ENCODE results near the gene SLC9A9.
"Not testable (repeated sequence)": the region's sequence is repeated elsewhere in the genome, so short reads cannot be mapped to it uniquely, and the experiment has no call there.

The SLC9A9 gene

GRCh38 chr3:143847787-143848631 is at the start of gene SLC9A9:
SLC9A9 (minus strand) TSS chr3:143848468; CDS start chr3:143848322, 146 bp downstream.
- H3K27ac Mint-ChIP-seq: peak within 1 kb of the TSS; percentile 94 to 96
- H3K27me3 Mint-ChIP-seq: no peaks in the 10 kb centered on the region
- ATAC-seq (peak; percentile 97), DNase-seq (peak; percentile 6 to 22)
- no peaks in the 10 kb centered on the region for H3K9me3 Mint-ChIP-seq
- H3K4me3 Mint-ChIP-seq: peak within 1 kb of the TSS; percentile 93 to 99
- peaks cover 54% of the 10 kb centered on the region for H3K4me1 Mint-ChIP-seq

- peaks cover 8% of the 10 kb centered on the region for H3K27me3 Mint-ChIP-seq
These were observed 49.5 kb upstream of the SLC9A9 start for GRCh38 chr3:143897576-143898295.

GRCh38 chr3:143896486-143896885 is 48.2 kb upstream of the SLC9A9 start:
- DNase-seq (no peak), ATAC-seq (no peak)
- no peaks in the 10 kb centered on the region for H3K4me1 Mint-ChIP-seq
- H3K4me3 Mint-ChIP-seq: no peak overlapping the region
- peaks cover 17% of the 10 kb centered on the region for H3K27me3 Mint-ChIP-seq
- H3K9me3 Mint-ChIP-seq: no peaks in the 10 kb centered on the region
- H3K27ac Mint-ChIP-seq: no peak overlapping the region

More at GRCh38 chr3:143897576-143898295, 49.5 kb upstream of the SLC9A9 start:
- no peak for DNase-seq
- no peak overlapping the region for H3K4me3 Mint-ChIP-seq
- no peaks in the 10 kb centered on the region for H3K9me3 Mint-ChIP-seq
- no peaks in the 10 kb centered on the region for H3K4me1 Mint-ChIP-seq
- no peak for ATAC-seq
- no peak overlapping the region for H3K27ac Mint-ChIP-seq

- no peaks in the 10 kb centered on the region for H3K4me1 Mint-ChIP-seq
- H3K27me3 Mint-ChIP-seq: peaks cover 17% of the 10 kb centered on the region
- no peak for ATAC-seq
- H3K9me3 Mint-ChIP-seq: no peaks in the 10 kb centered on the region
- no peak overlapping the region for H3K4me3 Mint-ChIP-seq
- no peak for DNase-seq
- H3K27ac Mint-ChIP-seq: no peak overlapping the region
These were observed 47.5 kb upstream of the SLC9A9 start for GRCh38 chr3:143895805-143896204.

GRCh38 chr3:143888846-143889245 is 40.6 kb upstream of the SLC9A9 start:
- DNase-seq: no peak
- Mint-ChIP-seq H3K4me3 (no peak overlapping the region), H3K4me1 (no peaks in the 10 kb centered on the region), H3K9me3 (no peaks in the 10 kb centered on the region), H3K27me3 (peaks cover 10% of the 10 kb centered on the region), H3K27ac (no peak overlapping the region)
- no peak for ATAC-seq

- Mint-ChIP-seq H3K9me3 (no peaks in the 10 kb centered on the region), H3K27me3 (peaks cover 10% of the 10 kb centered on the region), H3K4me3 (no peak overlapping the region), H3K4me1 (no peaks in the 10 kb centered on the region), H3K27ac (no peak overlapping the region)
- ATAC-seq (no peak), DNase-seq (no peak)
These were observed 39.9 kb upstream of the SLC9A9 start for GRCh38 chr3:143888166-143888565.

GRCh38 chr3:143885780-143886427 is 37.6 kb upstream of the SLC9A9 start:
- peaks cover 6% of the 10 kb centered on the region for H3K27me3 Mint-ChIP-seq
- H3K27ac Mint-ChIP-seq: no peak overlapping the region
- no peaks in the 10 kb centered on the region for H3K9me3 Mint-ChIP-seq
- DNase-seq (peak; percentile 15 to 22), ATAC-seq (peak; percentile 80)
- no peaks in the 10 kb centered on the region for H3K4me1 Mint-ChIP-seq
- no peak overlapping the region for H3K4me3 Mint-ChIP-seq

- Mint-ChIP-seq H3K27me3 (peaks cover 8% of the 10 kb centered on the region), H3K4me1 (no peaks in the 10 kb centered on the region), H3K4me3 (no peak overlapping the region)
These were observed 36.6 kb upstream of the SLC9A9 start for GRCh38 chr3:143884861-143885260.

GRCh38 chr3:143883151-143883550 is 34.9 kb upstream of the SLC9A9 start:
- Mint-ChIP-seq H3K27me3 (peaks cover 8% of the 10 kb centered on the region), H3K9me3 (no peaks in the 10 kb centered on the region), H3K4me3 (no peak overlapping the region), H3K4me1 (no peaks in the 10 kb centered on the region), H3K27ac (no peak overlapping the region)
- no peak for DNase-seq
- ATAC-seq: no peak

More at GRCh38 chr3:143884861-143885260, 36.6 kb upstream of the SLC9A9 start:
- DNase-seq (no peak), ATAC-seq (no peak)
- Mint-ChIP-seq H3K27ac (no peak overlapping the region), H3K9me3 (no peaks in the 10 kb centered on the region)

GRCh38 chr3:143881095-143881494 is 32.8 kb upstream of the SLC9A9 start:
- H3K4me1 Mint-ChIP-seq: no peaks in the 10 kb centered on the region
- ATAC-seq (no peak), DNase-seq (no peak)
- no peak overlapping the region for H3K4me3 Mint-ChIP-seq
- no peak overlapping the region for H3K27ac Mint-ChIP-seq
- peaks cover 8% of the 10 kb centered on the region for H3K27me3 Mint-ChIP-seq
- H3K9me3 Mint-ChIP-seq: no peaks in the 10 kb centered on the region

GRCh38 chr3:143875546-143875945 is 27.3 kb upstream of the SLC9A9 start:
- no peak for DNase-seq
- no peak overlapping the region for H3K27ac Mint-ChIP-seq
- H3K4me3 Mint-ChIP-seq: no peak overlapping the region
- no peak for ATAC-seq
- H3K4me1 Mint-ChIP-seq: no peaks in the 10 kb centered on the region
- no peaks in the 10 kb centered on the region for H3K27me3 Mint-ChIP-seq
- no peaks in the 10 kb centered on the region for H3K9me3 Mint-ChIP-seq

GRCh38 chr3:143873553-143873952 is 25.3 kb upstream of the SLC9A9 start:
- DNase-seq, ATAC-seq, H3K9me3 Mint-ChIP-seq, H3K4me3 Mint-ChIP-seq, H3K27ac Mint-ChIP-seq, H3K27me3 Mint-ChIP-seq, H3K4me1 Mint-ChIP-seq: not testable (repeated sequence)

- ATAC-seq (no peak), DNase-seq (no peak)
- Mint-ChIP-seq H3K4me3 (no peak overlapping the region), H3K9me3 (peaks cover 6 to 8% of the 10 kb centered on the region in 2 donors), H3K4me1 (no peaks in the 10 kb centered on the region), H3K27ac (no peak overlapping the region), H3K27me3 (peaks cover 37% of the 10 kb centered on the region)
These were observed 17.0 kb upstream of the SLC9A9 start for GRCh38 chr3:143865302-143865701.

- Mint-ChIP-seq H3K4me3 (no peak overlapping the region), H3K27ac (no peak overlapping the region), H3K4me1 (peaks cover 13% of the 10 kb centered on the region), H3K27me3 (peaks cover 38% of the 10 kb centered on the region), H3K9me3 (peaks cover 6 to 8% of the 10 kb centered on the region in 2 donors)
- ATAC-seq (no peak), DNase-seq (no peak)
These were observed 11.4 kb upstream of the SLC9A9 start for GRCh38 chr3:143859465-143860203.

GRCh38 chr3:143856252-143856970 is 8.1 kb upstream of the SLC9A9 start:
- Mint-ChIP-seq H3K27me3 (peaks cover 35% of the 10 kb centered on the region), H3K27ac (no peak overlapping the region), H3K4me1 (peaks cover 13% of the 10 kb centered on the region), H3K4me3 (no peak overlapping the region), H3K9me3 (peaks cover 6 to 7% of the 10 kb centered on the region in 2 donors)
- DNase-seq: no peak
- no peak for ATAC-seq

All from stimulated activated naive CD8-positive, alpha-beta T cell treated with anti-CD3 and anti-CD28 coated beads, Interleukin-15, amount 100 ng/mL, for 72 hours (primary cell).